SK-N-SH (cell line): ENCODE results near the gene APBB1IP. TPM values are rescaled to one million over a fixed set of nuclear protein-coding genes. Genes with fewer than 3 reads are reported as not detected.

Source experiments
- CTCF ChIA-PET: fragments of 300-600, 350-600 bp; formaldehyde crosslinking; extraction: SDS; loops from one replicate; lab custom pipeline; 2021; lab: Yijun Ruan, JAX
- POLR2A ChIA-PET: fragments of 350-600 bp; sonication (Branson Sonifier 250); formaldehyde crosslinking; extraction: SDS; loops from one replicate; lab custom pipeline; 2020; ENCODE audit warnings: antibody characterized with exemption, inconsistent platforms; lab: Yijun Ruan, JAX
- DNase-seq: peaks from one replicate; pipeline ENCODE4 v3.0.0; 2012
- H2AFZ ChIP-seq: fragments of 200-600 bp; sonication (generic); 2 replicates; pipeline ENCODE4 v1.8.1; 2016; ENCODE audit warnings: antibody characterized with exemption, mild to moderate bottlenecking, low read depth
- H3F3A ChIP-seq: fragments of 200-600 bp; sonication (generic); replicated peaks from 2 replicates; pipeline ENCODE3; 2016; ENCODE audit warnings: antibody characterized with exemption, mild to moderate bottlenecking; ENCODE audit not compliant: insufficient read depth
- H3K27ac ChIP-seq, 2 experiments: fragments of 200-500 bp in 1 of 2; fragments of 200-600 bp in 1 of 2; sonication (Bioruptor generic) in 1 of 2; sonication (generic), shearing (Covaris generic) in 1 of 2; 2 replicates each; pipeline versions ENCODE4 v1.5.1 to v1.6.1; 2014 to 2016; ENCODE audit warnings: low read depth in 2 of 2, inconsistent platforms in 1 of 2, low read length in 1 of 2, mild to moderate bottlenecking in 1 of 2, mixed read lengths in 1 of 2
- H3K27me3 ChIP-seq: fragments of 200-600 bp; sonication (generic), shearing (Covaris generic); 2 replicates; pipeline ENCODE4 v1.6.1; 2016; ENCODE audit warnings: mixed run types; ENCODE audit not compliant: insufficient read depth
- H3K36me3 ChIP-seq, 2 experiments: fragments of 200-500 bp in 1 of 2; fragments of 200-600 bp in 1 of 2; sonication (Bioruptor generic) in 1 of 2; sonication (generic) in 1 of 2; replicated peaks in 1 of 2; 2 replicates each; pipeline versions ENCODE3 to v1.5.1; 2014 to 2016; ENCODE audit warnings: low read length in 1 of 2, mild to moderate bottlenecking in 1 of 2; ENCODE audit not compliant: insufficient read depth in 2 of 2, control insufficient read depth in 1 of 2
- H3K4me1 ChIP-seq, 2 experiments: fragments of 200-500 bp in 1 of 2; fragments of 200-600 bp in 1 of 2; sonication (Bioruptor generic) in 1 of 2; sonication (generic), shearing (Covaris generic) in 1 of 2; 2 replicates each; pipeline versions ENCODE4 v1.5.1 to v1.6.1; 2014 to 2016; ENCODE audit warnings: low read depth in 1 of 2, low read length in 1 of 2, mixed run types in 1 of 2; ENCODE audit not compliant: insufficient read depth in 2 of 2, control insufficient read depth in 1 of 2
- H3K4me2 ChIP-seq: fragments of 200-600 bp; sonication (generic), shearing (Covaris generic); 2 replicates; pipeline ENCODE4 v1.6.1; 2017; ENCODE audit warnings: mixed run types
- H3K4me3 ChIP-seq, 2 experiments: fragments of 200-500 bp in 1 of 2; fragments of 200-600 bp in 1 of 2; sonication (Bioruptor generic) in 1 of 2; sonication (generic), shearing (Covaris generic) in 1 of 2; 2 replicates each; pipeline versions ENCODE4 v1.5.1 to v1.8.1; 2014 to 2016; ENCODE audit warnings: low read depth in 2 of 2, inconsistent platforms in 1 of 2, low read length in 1 of 2, mild to moderate bottlenecking in 1 of 2, mixed read lengths in 1 of 2, moderate library complexity in 1 of 2
- H3K79me2 ChIP-seq: fragments of 200-600 bp; sonication (generic); 2 replicates; pipeline ENCODE4 v1.8.1; 2017; ENCODE audit warnings: mild to moderate bottlenecking; ENCODE audit not compliant: insufficient read depth
- H3K9ac ChIP-seq: fragments of 200-600 bp; sonication (generic); 2 replicates; pipeline ENCODE4 v1.6.1; 2017; ENCODE audit warnings: mixed run types
- H3K9me2 ChIP-seq: fragments of 200-600 bp; sonication (generic); 2 replicates; pipeline ENCODE4 v1.6.1; 2017; ENCODE audit warnings: mixed run types
- H3K9me3 ChIP-seq: fragments of 200-600 bp; sonication (generic); 2 replicates; pipeline ENCODE4 v1.6.1; 2017; ENCODE audit warnings: mixed run types, mild to moderate bottlenecking, moderate library complexity
- H4K20me1 ChIP-seq: fragments of 200-600 bp; sonication (generic); 2 replicates; pipeline ENCODE4 v1.6.1; 2017; ENCODE audit warnings: mild to moderate bottlenecking, mixed run types; ENCODE audit not compliant: insufficient read depth
- CTCF ChIP-seq: fragments of 200-600 bp; sonication (generic); IDR thresholded peaks from 2 replicates; pipeline ENCODE4 v1.6.1; 2017; ENCODE audit warnings: antibody characterized with exemption, mild to moderate bottlenecking, moderate library complexity
- ELF1 ChIP-seq: IDR thresholded peaks from 2 replicates; pipeline ENCODE4 v1.4.0; 2012
- FOSL2 ChIP-seq: IDR thresholded peaks from 2 replicates; pipeline ENCODE4 v1.4.0; 2012; ENCODE audit warnings: low read depth, mild to moderate bottlenecking, moderate library complexity, borderline replicate concordance
- FOXJ3 ChIP-seq: sonication (generic); formaldehyde crosslinking; IDR thresholded peaks from 2 replicates; pipeline ENCODE4 v1.5.1; 2020; ENCODE audit warnings: mild to moderate bottlenecking, missing genetic modification reagents
- GABPA ChIP-seq: IDR thresholded peaks from 2 replicates; pipeline ENCODE4 v1.4.0; 2012; ENCODE audit warnings: low read depth, mild to moderate bottlenecking
- MEF2A ChIP-seq: IDR thresholded peaks from 2 replicates; pipeline ENCODE4 v1.4.0; 2012; ENCODE audit warnings: low read depth, borderline replicate concordance
- MXI1 ChIP-seq: IDR thresholded peaks from 2 replicates; pipeline ENCODE4 v1.6.1; 2012; ENCODE audit warnings: mild to moderate bottlenecking, low read depth, low read length, improper control_type of control experiment
- NRF1 ChIP-seq: IDR thresholded peaks from 2 replicates; pipeline ENCODE4 v1.6.1; 2012; ENCODE audit warnings: low read depth, mild to moderate bottlenecking, low read length
- RAD21 ChIP-seq: IDR thresholded peaks from 2 replicates; pipeline ENCODE4 v1.6.1; 2012; ENCODE audit warnings: mild to moderate bottlenecking, low read length
- RCOR1 ChIP-seq: fragments of 150-350 bp; IDR thresholded peaks from 2 replicates; pipeline ENCODE4 v1.6.1; 2017; ENCODE audit warnings: antibody characterized with exemption, low read length
- RFX5 ChIP-seq: IDR thresholded peaks from 2 replicates; pipeline ENCODE4 v1.6.1; 2012; ENCODE audit warnings: mild to moderate bottlenecking, improper control_type of control experiment, low read length
- RXRA ChIP-seq: IDR thresholded peaks from 2 replicates; pipeline ENCODE4 v1.4.0; 2012; ENCODE audit warnings: low read depth, mild to moderate bottlenecking, borderline replicate concordance
- SIN3A ChIP-seq: IDR thresholded peaks from 2 replicates; pipeline ENCODE4 v1.6.1; 2012; ENCODE audit warnings: low read depth, mild to moderate bottlenecking, low read length, moderate library complexity, borderline replicate concordance
- YY1 ChIP-seq: IDR thresholded peaks from 2 replicates; pipeline ENCODE4 v1.4.0; 2012; ENCODE audit warnings: low read depth, mild to moderate bottlenecking
- WGBS: methylation state at CpG from one replicate; pipeline ENCODE4 v1.1.6; 2017; ENCODE audit warnings: low lambda C conversion rate; 5-methylcytosine and 5-hydroxymethylcytosine counted together
- polyA plus RNA-seq, 3 experiments: library from polyadenylated mRNA; depleted of rRNA; stranded (reverse); fragments of >200 nt; gene quantifications; 2 replicates each; pipeline ENCODE4 v1.2.3, GENCODE V29; 2012
- TF ChIP-seq, protein P1 (sequence below): IDR thresholded peaks from 2 replicates; pipeline ENCODE4 v1.4.0; 2012; ENCODE audit warnings: low read depth, borderline replicate concordance
- TF ChIP-seq, protein P2 (sequence below): IDR thresholded peaks from 2 replicates; pipeline ENCODE4 v1.6.1; 2012; ENCODE audit warnings: mild to moderate bottlenecking, low read depth, low read length, moderate library complexity

Gene APBB1IP
- polyA plus RNA-seq, 1 of the 3 experiments (the other 2 are of a cell fraction): not detected

GRCh38 chr10:26499426-26499825 lies 61.3 kb downstream of the APBB1IP start:
- Histone ChIP-seq H3K4me2 (no peak overlapping the region), H3F3A (no peaks in the 10 kb centered on the region), H3K9ac (no peak overlapping the region), H3K9me2 (no peaks in the 10 kb centered on the region), H3K4me3 (no peak overlapping the region), H3K27me3 (no peaks in the 10 kb centered on the region; the same call in 1 of the 2 replicates), H2AFZ (no peak overlapping the region), H3K4me1 (no peaks in the 10 kb centered on the region), H3K36me3 (no peaks in the 10 kb centered on the region), H3K9me3 (no peaks in the 10 kb centered on the region), H3K27ac (no peak overlapping the region), H3K79me2 (no peaks in the 10 kb centered on the region), H4K20me1 (no peaks in the 10 kb centered on the region)
- ChIA-PET CTCF (no interaction called here), POLR2A (no interaction called here)
- no peak for DNase-seq
- TF ChIP-seq NRF1: no peak
- no peak for TF ChIP-seq SIN3A
- TF ChIP-seq GABPA: no peak
- TF ChIP-seq CTCF: no peak
- no peak for TF ChIP-seq MEF2A

DNA sequence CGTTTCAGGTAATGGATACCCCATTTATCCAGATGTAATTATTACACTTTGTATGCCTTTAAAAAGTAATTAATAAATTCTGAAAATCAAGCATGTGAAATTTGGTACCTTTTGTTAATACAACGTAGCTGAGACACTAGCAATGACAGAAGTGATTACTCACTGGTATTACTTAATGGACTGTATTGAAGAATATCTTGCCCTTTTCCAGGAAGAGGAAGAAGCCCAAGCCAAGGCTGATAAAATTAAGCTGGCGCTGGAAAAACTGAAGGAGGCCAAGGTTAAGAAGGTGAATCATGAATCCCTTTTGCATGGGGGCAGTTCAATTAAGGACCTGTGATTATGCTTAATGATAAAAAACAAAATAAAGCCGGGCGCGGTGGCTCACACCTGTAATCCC lies 64.8 kb downstream of the APBB1IP start:
- no peak overlapping the region for H3K9ac ChIP-seq
- H3K4me1 ChIP-seq: no peaks in the 10 kb centered on the region
- ChIA-PET POLR2A (no interaction called here), CTCF (interaction anchor here (0.7 kb wide), 1 partner anchor 32 kb away, joined by 3 read pairs; no protein-coding TSS in a partner anchor)
- 40% methylated on average over 6 of the region's 6 CpGs for WGBS
- no peaks in the 10 kb centered on the region for H4K20me1 ChIP-seq
- H3K36me3 ChIP-seq: no peaks in the 10 kb centered on the region
- no peak overlapping the region for H3K4me3 ChIP-seq
- TF ChIP-seq RAD21 (no peak), FOXJ3 (CRISPR knock-in tag) (no peak), YY1 (no peak), RXRA (no peak), ELF1 (no peak), MEF2A (no peak), RCOR1 (no peak), RFX5 (no peak), MXI1 (no peak), GABPA (no peak), FOSL2 (no peak)
- TF ChIP-seq, protein P1, sequence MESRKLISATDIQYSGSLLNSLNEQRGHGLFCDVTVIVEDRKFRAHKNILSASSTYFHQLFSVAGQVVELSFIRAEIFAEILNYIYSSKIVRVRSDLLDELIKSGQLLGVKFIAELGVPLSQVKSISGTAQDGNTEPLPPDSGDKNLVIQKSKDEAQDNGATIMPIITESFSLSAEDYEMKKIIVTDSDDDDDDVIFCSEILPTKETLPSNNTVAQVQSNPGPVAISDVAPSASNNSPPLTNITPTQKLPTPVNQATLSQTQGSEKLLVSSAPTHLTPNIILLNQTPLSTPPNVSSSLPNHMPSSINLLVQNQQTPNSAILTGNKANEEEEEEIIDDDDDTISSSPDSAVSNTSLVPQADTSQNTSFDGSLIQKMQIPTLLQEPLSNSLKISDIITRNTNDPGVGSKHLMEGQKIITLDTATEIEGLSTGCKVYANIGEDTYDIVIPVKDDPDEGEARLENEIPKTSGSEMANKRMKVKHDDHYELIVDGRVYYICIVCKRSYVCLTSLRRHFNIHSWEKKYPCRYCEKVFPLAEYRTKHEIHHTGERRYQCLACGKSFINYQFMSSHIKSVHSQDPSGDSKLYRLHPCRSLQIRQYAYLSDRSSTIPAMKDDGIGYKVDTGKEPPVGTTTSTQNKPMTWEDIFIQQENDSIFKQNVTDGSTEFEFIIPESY: no peak
- TF ChIP-seq, protein P2, sequence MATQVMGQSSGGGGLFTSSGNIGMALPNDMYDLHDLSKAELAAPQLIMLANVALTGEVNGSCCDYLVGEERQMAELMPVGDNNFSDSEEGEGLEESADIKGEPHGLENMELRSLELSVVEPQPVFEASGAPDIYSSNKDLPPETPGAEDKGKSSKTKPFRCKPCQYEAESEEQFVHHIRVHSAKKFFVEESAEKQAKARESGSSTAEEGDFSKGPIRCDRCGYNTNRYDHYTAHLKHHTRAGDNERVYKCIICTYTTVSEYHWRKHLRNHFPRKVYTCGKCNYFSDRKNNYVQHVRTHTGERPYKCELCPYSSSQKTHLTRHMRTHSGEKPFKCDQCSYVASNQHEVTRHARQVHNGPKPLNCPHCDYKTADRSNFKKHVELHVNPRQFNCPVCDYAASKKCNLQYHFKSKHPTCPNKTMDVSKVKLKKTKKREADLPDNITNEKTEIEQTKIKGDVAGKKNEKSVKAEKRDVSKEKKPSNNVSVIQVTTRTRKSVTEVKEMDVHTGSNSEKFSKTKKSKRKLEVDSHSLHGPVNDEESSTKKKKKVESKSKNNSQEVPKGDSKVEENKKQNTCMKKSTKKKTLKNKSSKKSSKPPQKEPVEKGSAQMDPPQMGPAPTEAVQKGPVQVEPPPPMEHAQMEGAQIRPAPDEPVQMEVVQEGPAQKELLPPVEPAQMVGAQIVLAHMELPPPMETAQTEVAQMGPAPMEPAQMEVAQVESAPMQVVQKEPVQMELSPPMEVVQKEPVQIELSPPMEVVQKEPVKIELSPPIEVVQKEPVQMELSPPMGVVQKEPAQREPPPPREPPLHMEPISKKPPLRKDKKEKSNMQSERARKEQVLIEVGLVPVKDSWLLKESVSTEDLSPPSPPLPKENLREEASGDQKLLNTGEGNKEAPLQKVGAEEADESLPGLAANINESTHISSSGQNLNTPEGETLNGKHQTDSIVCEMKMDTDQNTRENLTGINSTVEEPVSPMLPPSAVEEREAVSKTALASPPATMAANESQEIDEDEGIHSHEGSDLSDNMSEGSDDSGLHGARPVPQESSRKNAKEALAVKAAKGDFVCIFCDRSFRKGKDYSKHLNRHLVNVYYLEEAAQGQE: no peak
- H3K9me3 ChIP-seq: no peaks in the 10 kb centered on the region
- no peaks in the 10 kb centered on the region for H3K9me2 ChIP-seq
- no peak for DNase-seq
- H3K4me2 ChIP-seq: no peak overlapping the region
- H3K27me3 ChIP-seq: no peaks in the 10 kb centered on the region
- H3F3A ChIP-seq: no peaks in the 10 kb centered on the region
- H2AFZ ChIP-seq: no peak overlapping the region
- no peak overlapping the region for H3K27ac ChIP-seq
- H3K79me2 ChIP-seq: no peaks in the 10 kb centered on the region
